Measurements from ENCODE around the gene TFAP2B.

The TFAP2B gene

DNA sequence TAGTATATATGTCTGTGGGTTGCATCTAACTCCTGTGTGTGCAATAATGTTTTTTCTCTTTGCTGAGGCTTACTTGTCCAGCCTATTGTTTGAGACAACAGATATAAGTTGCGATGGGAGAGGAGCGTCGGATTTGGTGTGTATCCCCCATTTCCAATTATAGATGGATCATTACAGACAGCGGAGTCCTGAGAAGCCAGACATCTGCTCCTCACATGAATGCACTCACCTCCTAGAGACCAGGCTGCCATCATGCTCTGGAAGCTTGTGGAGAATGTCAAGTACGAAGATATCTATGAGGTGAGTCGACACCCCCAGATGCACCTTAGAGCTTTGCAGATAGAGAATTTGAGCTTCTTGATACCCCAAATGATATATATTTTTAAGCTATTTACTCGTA lies at the start of gene TFAP2B:
Gene TFAP2B (plus strand): TSS at position 199 of the 400 bp plus-strand sequence. CDS start 21 bp downstream, at position 220.
- DNase-seq: no peak

DNA sequence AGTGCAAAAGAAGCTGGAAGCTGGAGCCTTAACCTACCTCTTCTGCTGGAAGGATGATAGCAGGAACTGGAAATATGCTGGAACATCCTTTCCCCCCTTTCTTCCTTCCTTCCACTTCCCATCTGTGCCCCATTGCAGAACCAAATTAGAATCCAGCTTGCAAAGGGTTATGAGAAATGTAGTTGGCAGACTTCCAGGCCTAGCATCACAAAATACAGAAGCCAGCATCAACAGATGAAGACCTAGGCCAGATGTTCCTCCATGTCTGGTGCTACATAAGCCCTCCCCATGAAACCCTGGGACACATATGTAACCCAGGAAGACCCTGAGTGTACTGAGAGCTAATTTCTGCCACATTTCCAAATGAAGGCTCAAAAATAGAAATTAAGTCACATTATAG lies 40.0 kb upstream of the TFAP2B start:
- no peak for DNase-seq

DNA sequence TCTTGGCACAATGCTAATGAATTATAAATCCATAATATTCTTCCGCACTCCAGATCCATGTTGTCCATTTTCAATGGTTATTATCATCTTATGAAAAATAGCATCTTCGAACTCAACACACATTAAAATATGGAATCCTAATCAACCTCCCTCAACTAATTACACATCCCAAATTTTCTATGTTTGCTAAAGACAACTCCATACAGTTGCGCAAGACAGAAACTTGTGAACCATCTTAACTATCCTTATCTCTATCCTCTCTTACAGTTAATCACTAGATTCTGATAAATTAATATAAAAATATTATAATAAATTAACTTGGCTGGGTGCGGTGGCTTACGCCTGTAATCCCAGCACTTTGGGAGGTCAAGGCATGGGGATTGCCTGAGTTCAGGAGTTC lies 38.3 kb upstream of the TFAP2B start:
- DNase-seq: no peak

DNA sequence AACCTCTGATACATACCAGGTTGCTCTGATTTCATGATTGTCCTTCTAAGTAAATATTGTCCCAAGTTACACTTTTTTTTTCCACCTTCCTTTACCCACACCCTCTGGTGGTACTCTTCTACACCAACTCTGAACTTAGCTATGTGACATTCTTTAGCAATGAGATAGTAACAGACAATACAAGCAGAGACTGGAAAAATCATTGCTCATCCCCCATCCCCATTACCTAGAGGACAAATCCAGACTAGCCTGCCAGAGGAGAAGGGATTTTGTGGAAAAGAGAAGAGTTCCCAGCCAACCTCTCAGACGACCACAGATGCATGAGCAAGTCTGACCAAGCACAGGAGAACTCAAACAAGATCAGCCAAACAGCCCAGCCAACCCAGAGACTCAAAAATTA lies 32.8 kb upstream of the TFAP2B start:
- DNase-seq: no peak

DNA sequence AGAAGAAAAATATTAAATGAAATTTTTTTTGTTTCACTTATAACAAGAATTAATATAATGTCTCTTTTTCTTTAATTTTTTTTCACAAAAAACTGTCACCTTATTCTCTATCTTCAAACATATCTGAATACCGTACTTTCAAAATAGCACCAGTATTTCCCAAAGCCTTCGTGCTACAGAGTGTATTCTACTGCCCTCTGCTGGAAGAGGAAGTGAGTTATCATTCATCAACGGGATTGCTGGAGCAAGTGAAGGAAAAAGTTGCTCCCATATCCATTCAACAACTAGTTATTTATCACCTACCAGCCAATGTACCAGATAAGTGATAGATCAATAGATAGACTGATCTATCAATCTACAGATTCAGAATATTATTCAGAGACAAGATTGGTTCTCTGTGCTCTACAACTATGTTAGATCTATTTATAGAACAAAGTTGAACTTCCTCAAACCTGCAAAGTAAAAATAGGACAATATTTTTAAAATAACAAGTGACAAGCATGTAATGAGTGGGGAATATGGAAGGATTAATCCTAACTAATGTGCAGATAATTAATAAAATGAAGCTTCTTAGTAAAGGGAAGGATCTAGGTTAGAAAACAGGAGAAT lies 26.7 kb upstream of the TFAP2B start:
- DNase-seq: no peak

DNA sequence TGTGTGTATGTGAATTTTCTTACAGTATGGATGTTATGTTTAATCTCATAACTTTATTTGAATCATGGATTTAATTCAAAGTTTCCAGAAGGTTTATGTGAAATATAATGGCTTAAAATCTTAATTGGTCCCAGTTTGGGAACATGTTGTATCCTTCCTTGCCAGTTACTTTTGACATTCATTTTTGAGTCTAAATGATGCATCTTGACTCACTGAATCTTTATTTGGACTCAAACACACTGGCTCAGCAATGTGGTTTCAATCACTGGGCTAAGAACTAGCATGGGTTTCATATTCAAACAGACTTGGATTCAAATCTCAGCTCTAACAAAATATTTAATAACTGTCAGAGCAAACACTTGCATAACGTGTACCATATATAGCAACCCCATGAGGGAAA lies 25.9 kb upstream of the TFAP2B start:
- DNase-seq: no peak

DNA sequence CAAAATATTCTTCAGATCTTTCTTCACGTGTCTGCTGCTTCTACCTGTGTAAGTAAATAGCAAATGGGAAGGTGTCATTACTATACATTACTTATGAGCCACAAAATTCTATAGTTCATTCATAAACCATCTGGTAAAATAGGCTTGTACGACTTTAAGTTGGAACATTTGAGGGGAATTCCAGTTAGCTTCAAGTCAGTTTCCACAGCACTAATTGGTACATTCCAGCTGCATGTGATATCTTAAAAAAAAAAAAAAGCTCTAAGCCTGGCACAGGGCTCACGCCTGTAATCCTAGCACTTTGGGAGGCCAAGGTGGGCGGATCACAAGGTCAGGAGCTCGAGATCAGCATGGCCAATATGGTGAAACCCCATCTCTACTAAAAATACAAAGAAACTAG lies 23.1 kb upstream of the TFAP2B start:
- DNase-seq: no peak

DNA sequence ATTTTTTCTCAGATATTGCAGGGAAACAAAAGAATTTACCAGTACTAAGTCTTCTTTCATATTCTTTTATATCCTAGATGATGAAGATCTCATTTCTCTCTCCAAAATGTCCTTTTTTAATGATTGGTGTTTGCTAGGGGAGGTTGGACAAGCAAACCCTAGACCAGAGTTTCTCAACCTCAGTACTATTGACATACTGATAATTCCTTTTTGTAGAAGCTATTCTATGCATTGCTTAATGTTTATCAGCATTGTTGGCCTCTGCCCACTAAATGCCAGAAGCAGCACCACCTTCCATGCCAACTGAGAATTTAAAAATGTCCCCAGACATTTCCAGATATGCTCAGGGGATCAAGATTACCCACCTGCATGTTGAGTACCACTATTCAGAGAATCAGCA lies 14.4 kb upstream of the TFAP2B start:
- DNase-seq: no peak

DNA sequence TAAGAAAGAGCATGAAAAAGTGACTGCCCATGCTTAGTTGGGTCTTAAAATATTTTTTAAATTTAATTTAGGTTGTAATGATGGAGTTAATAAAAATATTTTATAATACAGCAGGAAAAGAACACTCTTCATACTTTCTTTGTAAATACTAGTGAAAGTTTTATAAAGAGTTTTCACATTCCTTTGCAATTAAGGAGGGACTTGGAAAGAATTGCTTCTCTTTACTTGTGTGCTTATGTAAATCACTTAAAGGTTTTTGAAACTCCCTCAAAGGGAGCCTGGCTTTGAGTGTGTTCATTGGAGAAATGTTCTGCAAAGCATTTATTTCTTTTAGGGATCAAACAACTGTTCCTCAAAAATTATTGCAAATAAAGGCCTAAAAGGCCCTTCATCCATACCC lies 11.6 kb upstream of the TFAP2B start:
- no peak for DNase-seq

DNA sequence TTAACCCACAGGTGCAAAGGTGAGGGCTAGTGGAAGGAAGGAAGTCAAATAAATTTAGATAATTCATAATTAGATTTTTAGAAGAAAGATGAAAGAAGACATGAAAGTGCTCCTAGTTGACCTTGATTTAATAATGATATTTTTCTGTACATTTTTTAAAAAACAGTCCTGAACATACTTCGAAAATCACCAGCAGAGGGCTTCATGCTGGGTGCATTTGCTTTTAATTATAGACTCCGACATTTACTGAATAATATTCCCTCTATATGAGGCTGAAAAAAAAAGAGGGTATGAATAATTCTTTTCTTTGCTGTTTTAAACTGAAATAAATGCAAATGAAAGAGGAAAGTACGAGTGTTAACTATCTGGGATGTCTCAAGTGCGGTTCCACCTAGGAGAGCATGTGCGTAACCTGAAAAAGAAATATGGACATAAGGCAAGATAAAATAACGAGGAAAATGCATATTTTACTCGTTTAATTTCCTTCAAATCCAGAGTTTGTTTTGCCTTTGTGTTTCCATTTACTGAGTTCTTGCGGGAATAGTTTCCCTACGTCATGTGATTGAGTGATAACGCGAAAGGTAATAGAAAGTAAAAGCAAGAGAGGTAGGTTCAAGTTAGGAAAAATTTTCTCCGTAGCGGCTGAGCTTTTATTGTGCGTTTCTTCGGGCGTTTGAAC lies 3.1 kb upstream of the TFAP2B start:
- DNase-seq: no peak

DNA sequence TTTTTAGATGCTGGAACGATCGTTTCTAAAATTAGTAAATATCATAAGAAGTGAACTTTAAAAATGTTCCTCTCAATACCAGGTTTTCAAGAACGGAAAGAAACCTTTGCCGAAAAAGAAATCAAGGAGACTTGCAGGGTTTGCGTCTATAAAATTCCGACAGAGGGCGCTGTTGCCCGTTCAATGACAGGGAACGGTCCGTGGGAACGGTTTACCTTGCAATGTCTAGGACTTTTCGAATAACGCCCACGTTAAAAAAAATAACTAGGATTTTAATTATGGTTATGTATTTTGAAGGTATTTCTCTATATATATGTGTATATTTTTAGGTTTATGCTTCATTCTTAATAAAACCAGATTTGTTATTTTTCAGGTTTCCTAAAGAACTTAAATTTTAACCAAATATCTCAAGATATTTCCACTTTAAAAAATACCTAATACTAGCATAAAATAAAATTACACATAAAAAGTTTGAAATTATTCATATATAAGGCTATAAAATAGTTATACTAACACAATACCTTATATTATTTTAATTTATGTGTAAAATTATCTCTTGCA lies 2.5 kb upstream of the TFAP2B start:
- peak; percentile 79 for DNase-seq

DNA sequence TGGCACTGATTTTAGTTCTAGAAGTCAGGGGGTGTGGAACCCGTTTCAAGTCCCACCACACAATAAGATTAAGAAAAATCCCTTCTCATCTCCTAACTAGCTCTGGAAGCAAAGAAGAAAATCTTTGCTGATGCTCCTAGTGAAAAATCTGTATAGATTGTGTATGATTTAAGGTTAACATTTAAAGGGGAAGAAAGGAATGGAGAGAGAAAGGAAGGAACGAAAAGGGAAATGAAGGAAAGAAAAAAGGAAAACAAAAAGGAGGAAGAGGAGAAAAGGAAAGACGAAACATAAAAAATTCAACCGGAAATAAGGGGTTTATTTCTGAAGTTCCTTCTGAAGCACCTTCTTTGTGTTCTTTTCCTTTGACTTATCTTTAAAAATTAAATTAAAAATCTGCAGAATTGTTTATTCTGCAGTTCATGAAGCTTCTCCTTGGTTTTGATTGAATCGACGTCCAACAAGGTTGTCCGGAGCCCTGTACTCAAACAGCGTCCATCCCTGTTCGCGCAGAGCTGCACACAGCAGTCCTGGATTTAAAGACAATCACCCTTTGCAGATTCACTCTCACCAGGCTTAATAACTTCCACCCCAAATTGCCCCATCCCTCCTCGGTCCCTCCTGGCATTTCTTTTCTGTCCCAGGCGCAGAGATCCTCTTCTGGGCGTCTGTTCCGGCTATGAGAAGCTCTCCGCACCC lies 1.6 kb upstream of the TFAP2B start:
- no peak for DNase-seq

DNA sequence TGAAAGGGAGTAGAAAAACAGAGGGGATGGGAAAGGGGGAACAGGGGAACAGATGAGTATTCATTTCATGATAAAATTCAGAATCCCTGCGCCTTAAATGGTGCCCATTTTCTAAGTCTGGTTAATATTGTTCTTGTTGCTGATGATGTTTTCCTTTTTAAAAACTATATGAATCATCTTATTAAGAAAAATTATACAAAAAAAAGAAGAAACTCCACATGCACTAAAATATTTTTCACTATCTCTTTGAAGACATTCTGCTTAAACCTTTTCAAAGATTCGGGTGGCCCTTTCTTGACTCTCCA lies 1.1 kb upstream of the TFAP2B start:
- no peak for DNase-seq

DNA sequence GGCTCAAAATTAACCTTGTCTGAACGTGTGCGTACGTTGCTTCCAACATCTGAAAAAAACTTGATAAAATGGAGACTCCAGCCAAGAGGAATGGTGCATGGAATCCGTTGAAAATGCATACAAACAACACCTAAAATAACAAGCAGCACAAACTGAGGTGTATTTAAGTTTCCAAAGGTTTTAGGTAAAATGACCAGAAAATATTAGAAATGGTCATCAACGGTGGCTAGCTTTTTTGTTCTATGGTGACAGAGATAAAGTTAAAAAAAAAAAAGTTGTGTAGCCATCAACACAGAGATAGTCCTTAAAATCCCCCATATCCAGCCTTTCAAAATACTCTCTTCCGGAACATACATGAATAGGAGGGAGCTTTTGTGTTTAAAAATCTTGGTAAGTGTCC lies 651 bp upstream of the TFAP2B start:
- DNase-seq: no peak

DNA sequence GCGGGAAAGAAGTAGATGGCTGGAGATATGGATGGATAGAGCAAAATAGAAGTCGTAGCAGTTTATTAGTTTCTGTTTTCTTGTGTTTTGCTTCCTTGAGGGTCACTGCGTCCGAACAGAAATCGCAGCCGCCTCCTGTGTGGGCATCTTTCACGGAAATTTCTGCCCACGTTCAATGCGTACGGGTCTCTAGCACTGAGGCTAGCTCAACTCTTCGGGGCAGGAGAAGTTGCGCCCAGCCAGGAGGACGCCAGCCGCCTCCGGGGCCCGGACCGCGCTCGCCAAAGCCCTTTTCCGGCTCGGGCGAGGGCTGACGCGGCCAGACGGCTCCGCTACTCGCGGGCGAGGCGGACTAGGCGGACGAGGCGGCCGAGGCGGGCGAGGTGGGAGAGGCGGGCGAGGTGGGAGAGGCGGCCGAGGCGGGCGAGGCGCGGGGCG lies 814 bp downstream of the TFAP2B start:
- no peak for DNase-seq

DNA sequence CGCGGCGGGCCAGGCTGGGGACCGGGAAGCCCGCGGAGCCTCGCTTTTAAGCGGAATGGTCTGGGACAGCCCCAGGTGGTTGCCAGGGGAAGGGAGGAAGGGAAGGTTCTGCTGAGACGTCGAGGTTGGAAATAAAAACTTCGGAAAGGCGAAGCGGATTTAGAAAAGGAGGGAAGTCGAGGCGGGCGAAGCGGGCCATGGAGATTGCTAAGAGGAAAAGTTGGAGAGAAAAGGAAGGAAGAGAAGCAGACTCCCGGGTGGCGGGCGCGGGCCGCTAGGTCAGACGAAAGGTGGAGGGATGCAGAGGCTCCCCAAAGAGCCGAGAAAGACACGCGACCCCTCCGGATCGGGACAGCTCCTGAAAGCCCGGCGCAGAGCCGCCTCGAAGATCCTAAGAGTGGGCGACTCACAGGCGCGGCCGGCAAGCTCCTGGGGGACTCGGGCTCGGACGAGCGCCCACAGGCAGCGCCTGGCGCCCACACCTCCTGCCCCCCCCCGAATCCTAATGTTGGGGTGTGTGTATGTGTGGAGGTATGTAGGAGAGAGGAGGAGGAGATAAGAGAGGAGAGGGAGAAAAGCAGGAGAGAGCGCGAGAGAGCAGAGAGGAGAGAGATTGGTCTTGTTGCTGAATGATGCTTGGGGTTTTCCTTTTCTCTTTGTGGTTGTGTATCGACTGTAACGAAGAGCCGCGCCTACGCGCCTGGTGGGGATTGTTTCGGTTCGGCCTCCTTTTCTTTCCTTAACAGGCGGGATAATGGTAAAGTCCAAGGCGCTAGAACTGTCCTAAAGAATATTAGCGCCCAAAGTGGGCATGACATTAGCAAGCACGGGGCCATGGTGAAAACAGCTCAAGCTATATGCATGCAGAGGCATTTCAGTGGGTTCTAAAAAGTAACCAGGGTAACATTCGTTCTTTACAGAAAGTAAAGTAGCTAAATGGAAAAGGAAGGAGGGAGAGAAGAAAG lies 1.5 kb downstream of the TFAP2B start:
- no peak for DNase-seq

DNA sequence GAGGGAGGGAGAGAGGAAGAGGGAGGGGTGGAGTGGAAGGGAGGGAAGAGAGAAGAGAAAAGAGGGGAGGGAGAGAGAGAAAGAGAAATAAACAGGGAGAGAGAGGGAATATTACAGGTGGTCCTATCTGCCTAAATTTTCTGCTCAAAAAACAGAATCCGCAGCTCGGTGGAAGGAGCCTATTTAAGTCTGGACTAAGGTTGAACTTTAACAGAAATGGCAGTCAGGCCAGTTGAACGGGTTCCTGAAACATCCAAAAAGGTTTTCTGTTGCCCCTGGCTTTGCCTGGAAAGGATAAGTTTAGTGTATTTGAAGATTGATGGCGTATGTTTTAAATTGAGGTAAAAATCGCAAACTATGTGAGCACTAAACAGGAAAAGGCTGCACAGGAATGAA lies 2.2 kb downstream of the TFAP2B start:
- DNase-seq: no peak

DNA sequence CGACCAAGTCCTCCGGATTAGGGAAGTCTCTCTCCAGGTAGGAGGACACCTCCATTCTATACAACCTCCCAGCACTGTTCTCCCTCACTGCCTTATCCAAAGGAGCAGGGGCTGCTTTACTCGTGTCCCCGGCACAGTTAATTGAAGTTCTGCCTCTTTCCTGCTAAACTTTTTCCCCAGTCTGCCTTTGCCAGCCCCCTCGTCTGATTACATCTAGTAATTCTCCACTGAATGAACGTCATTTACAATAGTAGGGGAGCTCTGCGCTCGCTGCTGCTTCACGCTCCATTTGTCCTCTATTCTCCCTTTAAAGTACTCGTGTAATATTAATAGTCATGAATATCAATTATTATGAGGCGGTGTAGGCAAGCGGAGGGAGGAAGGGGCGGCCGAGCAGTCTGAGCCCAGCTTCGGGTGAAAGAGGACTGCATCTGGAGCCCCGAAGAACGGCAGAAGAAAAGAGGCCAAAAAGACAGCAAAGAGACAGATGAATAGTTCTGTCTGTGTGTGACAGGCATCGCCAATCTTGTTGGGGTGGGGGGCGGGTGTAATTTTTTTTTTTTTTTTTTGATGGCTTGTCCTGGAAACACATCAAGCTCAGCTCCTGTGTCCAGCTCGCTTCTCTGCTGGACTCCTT lies 2.9 kb downstream of the TFAP2B start:
- no peak for DNase-seq

DNA sequence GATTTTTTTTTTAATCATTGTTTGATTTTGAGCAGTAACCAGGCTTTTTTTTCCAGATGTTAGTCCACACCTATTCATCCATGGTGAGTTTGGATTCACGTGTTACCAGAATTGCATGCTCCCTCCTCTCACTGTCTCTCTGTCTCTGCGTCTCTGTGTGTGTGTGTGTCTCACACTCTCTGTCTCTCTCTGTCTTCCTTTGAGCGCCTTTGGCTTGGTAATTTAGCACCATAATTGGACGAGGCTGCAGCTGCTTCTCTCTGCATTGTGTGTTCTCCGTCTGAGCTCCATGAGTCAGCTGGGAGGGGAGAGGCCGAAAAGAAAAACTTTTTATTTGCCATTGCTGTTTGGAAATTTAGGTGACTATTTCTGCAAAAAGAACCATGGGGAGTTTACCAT lies 3.4 kb downstream of the TFAP2B start:
- no peak for DNase-seq

DNA sequence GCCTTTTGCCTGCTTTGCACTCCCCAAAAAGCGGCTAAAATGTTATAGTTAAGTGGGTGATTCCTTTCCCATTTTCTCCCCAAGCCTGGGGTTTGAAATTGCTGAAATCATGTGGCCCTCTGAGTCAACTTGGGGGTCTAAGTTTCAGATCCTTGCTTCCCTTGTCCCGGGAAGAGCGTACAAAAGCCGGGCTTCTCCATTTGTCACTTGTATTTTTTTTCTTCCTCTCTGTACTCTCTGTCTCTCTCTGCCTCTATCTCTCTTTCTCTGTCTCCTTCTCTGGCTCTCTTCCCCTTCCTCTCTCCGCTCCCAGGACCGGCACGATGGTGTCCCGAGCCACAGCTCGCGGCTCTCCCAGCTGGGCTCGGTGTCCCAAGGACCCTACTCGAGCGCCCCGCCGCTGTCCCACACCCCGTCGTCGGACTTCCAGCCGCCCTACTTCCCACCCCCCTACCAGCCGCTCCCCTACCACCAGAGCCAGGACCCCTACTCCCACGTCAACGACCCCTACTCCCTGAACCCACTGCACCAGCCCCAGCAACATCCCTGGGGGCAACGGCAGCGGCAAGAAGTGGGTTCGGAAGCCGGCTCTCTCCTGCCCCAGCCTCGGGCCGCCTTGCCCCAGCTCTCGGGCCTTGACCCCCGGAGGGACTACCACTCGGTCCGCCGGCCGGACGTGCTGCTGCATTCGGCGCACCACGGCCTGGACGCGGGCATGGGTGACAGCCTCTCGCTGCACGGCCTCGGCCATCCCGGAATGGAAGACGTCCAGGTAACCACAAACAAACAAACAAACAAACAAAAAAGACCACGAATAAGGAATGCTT lies 4.6 kb downstream of the TFAP2B start:
- DNase-seq: no peak

DNA sequence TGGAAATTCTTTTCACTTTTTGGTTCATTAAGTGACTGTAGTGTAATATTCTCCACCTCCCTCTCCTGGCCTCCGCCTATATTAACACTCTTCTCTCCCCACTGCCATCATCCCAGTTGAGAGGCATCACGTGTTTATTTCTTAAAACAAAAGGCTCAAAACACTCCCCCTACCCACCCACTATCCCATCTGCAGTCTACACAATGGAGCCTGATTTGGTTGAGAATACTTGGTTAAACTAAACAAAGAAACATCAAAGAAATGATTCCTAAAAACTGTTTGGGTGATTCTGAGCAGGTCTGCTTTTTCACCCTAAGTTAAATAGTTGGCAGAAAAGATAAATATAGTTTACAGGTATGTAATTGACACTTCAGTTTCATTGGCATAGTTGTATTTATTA lies 5.9 kb downstream of the TFAP2B start:
- no peak for DNase-seq

Measured in femur (tissue), 1 donor.